Measurements from ENCODE around the gene LYG1. TPM values are rescaled to one million over a fixed set of nuclear protein-coding genes. Genes with fewer than 3 reads are reported as not detected.

Gene LYG1
- total and polyA plus RNA-seq, 2 of the 13 experiments (the other 11 are each of a cell fraction or from before 2014, with no cell fraction given) = 1.00 to 2.9 TPM

Other genes starting within 250 kb of the LYG1 start
- 8.3 and 12.2 TPM in 2 replicates for gene C2orf15, start 159.5 kb downstream of the LYG1 start, total RNA-seq (2016; rRNA removed; fragmentation: Illumina TruSeq; extraction: Trizol)
- 4.9 and 5.5 TPM in 2 replicates for gene C2orf15, start 159.5 kb downstream of the LYG1 start, polyA plus RNA-seq (2011; rRNA removed)
- 13.1 and 15.0 TPM in 2 replicates for gene TSGA10, start 146.3 kb downstream of the LYG1 start, total RNA-seq (2016; rRNA removed; fragmentation: Illumina TruSeq; extraction: Trizol)
- gene TSGA10, start 146.3 kb downstream of the LYG1 start, polyA plus RNA-seq (2011; rRNA removed) = 3.8 and 4.7 TPM in 2 replicates
- gene LIPT1, start 146.2 kb downstream of the LYG1 start, total RNA-seq (2016; rRNA removed; fragmentation: Illumina TruSeq; extraction: Trizol) = 8.0 and 8.3 TPM in 2 replicates
- 7.9 and 9.6 TPM in 2 replicates for gene LIPT1, start 146.2 kb downstream of the LYG1 start, polyA plus RNA-seq (2011; rRNA removed)
- gene MITD1, start 120.1 kb downstream of the LYG1 start, total RNA-seq (2016; rRNA removed; fragmentation: Illumina TruSeq; extraction: Trizol) = 43.7 and 48.7 TPM in 2 replicates
- 14.2 and 17.8 TPM in 2 replicates for gene MITD1, start 120.1 kb downstream of the LYG1 start, polyA plus RNA-seq (2011; rRNA removed)
- gene MRPL30, start 120.0 kb downstream of the LYG1 start, total RNA-seq (2016; rRNA removed; fragmentation: Illumina TruSeq; extraction: Trizol) = 75.3 and 118 TPM in 2 replicates
- 25.6 and 30.2 TPM in 2 replicates for gene MRPL30, start 120.0 kb downstream of the LYG1 start, polyA plus RNA-seq (2011; rRNA removed)
- 0.15 TPM in 1 of 2 replicates, not detected in the other for gene LYG2, start 45.5 kb downstream of the LYG1 start, total RNA-seq (2016; rRNA removed; fragmentation: Illumina TruSeq; extraction: Trizol)
- 0.18 and 0.42 TPM in 2 replicates for gene LYG2, start 45.5 kb downstream of the LYG1 start, polyA plus RNA-seq (2011; rRNA removed)
- gene TXNDC9, start 35.1 kb upstream of the LYG1 start, total RNA-seq (2016; rRNA removed; fragmentation: Illumina TruSeq; extraction: Trizol) = 94.6 and 149 TPM in 2 replicates
- gene TXNDC9, start 35.1 kb upstream of the LYG1 start, polyA plus RNA-seq (2011; rRNA removed) = 25.9 and 35.2 TPM in 2 replicates
- 32.1 and 66.4 TPM in 2 replicates for gene EIF5B, start 36.2 kb upstream of the LYG1 start, total RNA-seq (2016; rRNA removed; fragmentation: Illumina TruSeq; extraction: Trizol)
- 8.8 and 10.3 TPM in 2 replicates for gene EIF5B, start 36.2 kb upstream of the LYG1 start, polyA plus RNA-seq (2011; rRNA removed)
- 38.5 and 49.1 TPM in 2 replicates for gene REV1, start 188.8 kb upstream of the LYG1 start, total RNA-seq (2016; rRNA removed; fragmentation: Illumina TruSeq; extraction: Trizol)
- gene REV1, start 188.8 kb upstream of the LYG1 start, polyA plus RNA-seq (2011; rRNA removed) = 62.9 and 71.8 TPM in 2 replicates